GM21360 (cell line): ENCODE results near the gene ZNF521.

Experiments used
- ATAC-seq: cut with Tn5 transposase; IDR thresholded peaks from one replicate; pipeline ENCODE4 v1.9.1; 2021; ENCODE audit warnings: mild to moderate bottlenecking, moderate library complexity; ENCODE audit not compliant: unreplicated experiment

The ZNF521 gene

GRCh38 chr18:25086876-25087275 lies 265.1 kb downstream of the ZNF521 start:
- no peak for ATAC-seq

GRCh38 chr18:25081001-25081400 lies 271.0 kb downstream of the ZNF521 start:
- no peak for ATAC-seq

- ATAC-seq = no peak
Observed at GRCh38 chr18:25080211-25080610, 271.8 kb downstream of the ZNF521 start.

GRCh38 chr18:25077944-25078723 lies 273.8 kb downstream of the ZNF521 start:
- no peak for ATAC-seq

- ATAC-seq = no peak
Observed at GRCh38 chr18:25077038-25077943, 274.7 kb downstream of the ZNF521 start.

- ATAC-seq = no peak
Observed at GRCh38 chr18:25075783-25076182, 276.2 kb downstream of the ZNF521 start.

- no peak for ATAC-seq
Observed at GRCh38 chr18:25075331-25075730, 276.6 kb downstream of the ZNF521 start.

GRCh38 chr18:25074925-25075324 lies 277.0 kb downstream of the ZNF521 start:
- ATAC-seq = no peak

- no peak for ATAC-seq
Observed at GRCh38 chr18:25072205-25072604, 279.8 kb downstream of the ZNF521 start.

GRCh38 chr18:25067275-25068025 lies 284.5 kb downstream of the ZNF521 start:
- no peak for ATAC-seq

GRCh38 chr18:25066516-25066915 lies 285.4 kb downstream of the ZNF521 start:
- no peak for ATAC-seq

- ATAC-seq = no peak
Observed at GRCh38 chr18:25062720-25063119, 289.2 kb downstream of the ZNF521 start.

GRCh38 chr18:25061395-25061794 lies 290.6 kb downstream of the ZNF521 start:
- no peak for ATAC-seq

- ATAC-seq = no peak
Observed at GRCh38 chr18:25058521-25058920, 293.4 kb downstream of the ZNF521 start.

GRCh38 chr18:25057491-25058050 lies 294.4 kb downstream of the ZNF521 start:
- ATAC-seq = no peak

- no peak for ATAC-seq
Observed at GRCh38 chr18:25056429-25056828, 295.5 kb downstream of the ZNF521 start.

- ATAC-seq = no peak
Observed at GRCh38 chr18:25055076-25055475, 296.9 kb downstream of the ZNF521 start.

- no peak for ATAC-seq
Observed at GRCh38 chr18:25053466-25053865, 298.5 kb downstream of the ZNF521 start.

- ATAC-seq = no peak
Observed at GRCh38 chr18:25052511-25052921, 299.4 kb downstream of the ZNF521 start.

GRCh38 chr18:25050605-25051004 lies 301.4 kb downstream of the ZNF521 start:
- no peak for ATAC-seq

GRCh38 chr18:25047983-25048382 lies 304.0 kb downstream of the ZNF521 start:
- no peak for ATAC-seq
